SU-DHL-6 (cell line): ENCODE results near the gene NUP210.
A peak's percentile ranks its signal among the peaks of the same experiment; 100 is the strongest.

Experiments used
- H2AFZ ChIP-seq: fragments of 200-600 bp; sonication (generic); 2 replicates; pipeline ENCODE4 v1.6.1; 2014; ENCODE audit warnings: low read depth, mild to moderate bottlenecking, moderate library complexity, mixed read lengths, antibody characterized with exemption, low read length; ENCODE audit not compliant: severe bottlenecking
- H3F3A ChIP-seq: fragments of 200-600 bp; shearing (Covaris generic); 2 replicates; pipeline ENCODE4 v1.6.0; 2016; ENCODE audit warnings: antibody characterized with exemption, mild to moderate bottlenecking; ENCODE audit not compliant: insufficient read depth
- H3K27ac ChIP-seq: fragments of 200-600 bp; sonication (generic); 2 replicates; pipeline ENCODE4 v1.5.1; 2016; ENCODE audit warnings: low read depth, mild to moderate bottlenecking, low read length, moderate library complexity, mixed read lengths
- H3K27me3 ChIP-seq: fragments of 200-600 bp; sonication (generic), shearing (Covaris generic); 2 replicates; pipeline ENCODE4 v1.6.0; 2014; ENCODE audit warnings: mild to moderate bottlenecking, low read length
- H3K36me3 ChIP-seq: fragments of 200-600 bp; sonication (generic); 2 replicates; pipeline ENCODE4 v1.6.1; 2014; ENCODE audit warnings: mild to moderate bottlenecking, low read length, mixed read lengths
- H3K4me2 ChIP-seq: fragments of 300-600, 200-600 bp; shearing (Covaris generic), sonication (generic); 2 replicates; pipeline ENCODE4 v1.6.0; 2014; ENCODE audit warnings: low read length, low read depth, mild to moderate bottlenecking; ENCODE audit not compliant: poor library complexity, severe bottlenecking
- H3K4me3 ChIP-seq: fragments of 200-600 bp; sonication (generic); 2 replicates; pipeline ENCODE4 v1.5.1; 2014; ENCODE audit warnings: antibody characterized with exemption, low read length, mild to moderate bottlenecking, mixed read lengths; ENCODE audit not compliant: insufficient read depth, poor library complexity, severe bottlenecking
- H3K79me2 ChIP-seq: fragments of 200-600 bp; sonication (generic); 2 replicates; pipeline ENCODE4 v1.6.1; 2014; ENCODE audit warnings: mild to moderate bottlenecking, low read length, moderate library complexity; ENCODE audit not compliant: insufficient read depth
- H3K9ac ChIP-seq: fragments of 200-600 bp; sonication (generic); 2 replicates; pipeline ENCODE4 v1.7.0; 2014; ENCODE audit warnings: mild to moderate bottlenecking, low read length
- H3K9me2 ChIP-seq: fragments of 200-600 bp; sonication (generic); replicated peaks from 2 replicates; pipeline ENCODE4 v1.6.1; 2014; ENCODE audit warnings: low read length; ENCODE audit not compliant: insufficient read depth
- H3K9me3 ChIP-seq: fragments of 200-600 bp; sonication (generic); 2 replicates; pipeline ENCODE4 v1.6.1; 2014; ENCODE audit warnings: low read length, mixed read lengths; ENCODE audit not compliant: insufficient read depth
- H4K20me1 ChIP-seq: fragments of 200-600 bp; sonication (generic); 2 replicates; pipeline ENCODE4 v1.6.1; 2014; ENCODE audit warnings: low read depth, mild to moderate bottlenecking, antibody characterized with exemption, low read length, moderate library complexity, mixed read lengths
- CTCF ChIP-seq: fragments of 200-600 bp; sonication (generic); IDR thresholded peaks from one replicate; pipeline ENCODE4 v1.5.1; 2017; ENCODE audit warnings: antibody characterized with exemption, mild to moderate bottlenecking, low read length, moderate library complexity; ENCODE audit not compliant: insufficient read depth, poor library complexity, severe bottlenecking
- EZH2phosphoT487 ChIP-seq: fragments of 200-600 bp; sonication (generic), shearing (Covaris generic); conservative IDR thresholded peaks from 2 replicates; pipeline ENCODE4 v1.6.1; 2018; ENCODE audit warnings: mild to moderate bottlenecking, antibody characterized with exemption, low read length, moderate library complexity, mixed read lengths

NUP210 gene

GRCh38 chr3:13461169-13462124 lies 41.3 kb upstream of the NUP210 start:
- Histone ChIP-seq H2AFZ (peak overlapping the region; percentile 33), H3K4me2 (no peak overlapping the region)

GRCh38 chr3:13460341-13460736 lies 40.2 kb upstream of the NUP210 start:
- TF ChIP-seq EZH2phosphoT487 (no peak), CTCF (no peak)
- no peaks in the 10 kb centered on the region for H3K79me2 ChIP-seq

More at GRCh38 chr3:13461169-13462124, 41.3 kb upstream of the NUP210 start:
- Histone ChIP-seq H3K9ac (no peak overlapping the region), H3K9me2 (no peaks in the 10 kb centered on the region), H3K9me3 (no peaks in the 10 kb centered on the region), H4K20me1 (no peaks in the 10 kb centered on the region), H3K79me2 (no peaks in the 10 kb centered on the region), H3F3A (no peaks in the 10 kb centered on the region), H3K27me3 (no peaks in the 10 kb centered on the region), H3K36me3 (no peaks in the 10 kb centered on the region), H3K27ac (no peak overlapping the region), H3K4me3 (no peak overlapping the region)
- TF ChIP-seq CTCF (peak; percentile 99), EZH2phosphoT487 (no peak)

GRCh38 chr3:13459605-13460340 lies 39.7 kb upstream of the NUP210 start:
- Histone ChIP-seq H3K36me3 (no peaks in the 10 kb centered on the region), H3K27me3 (no peaks in the 10 kb centered on the region), H3K4me3 (no peak overlapping the region), H3K9me3 (no peaks in the 10 kb centered on the region), H3K9me2 (no peaks in the 10 kb centered on the region), H3K27ac (no peak overlapping the region), H3K9ac (no peak overlapping the region), H4K20me1 (no peaks in the 10 kb centered on the region), H3F3A (no peaks in the 10 kb centered on the region), H3K4me2 (no peak overlapping the region), H3K79me2 (no peaks in the 10 kb centered on the region), H2AFZ (no peak overlapping the region)
- no peak for TF ChIP-seq CTCF
- TF ChIP-seq EZH2phosphoT487 = no peak

More at GRCh38 chr3:13460341-13460736, 40.2 kb upstream of the NUP210 start:
- no peaks in the 10 kb centered on the region for H3K9me3 ChIP-seq
- H3K4me3 ChIP-seq = no peak overlapping the region
- H4K20me1 ChIP-seq = no peaks in the 10 kb centered on the region
- H3F3A ChIP-seq = no peaks in the 10 kb centered on the region
- no peaks in the 10 kb centered on the region for H3K27me3 ChIP-seq
- H3K4me2 ChIP-seq = no peak overlapping the region
- no peaks in the 10 kb centered on the region for H3K36me3 ChIP-seq
- no peak overlapping the region for H3K27ac ChIP-seq
- H3K9me2 ChIP-seq = no peaks in the 10 kb centered on the region
- H2AFZ ChIP-seq = no peak overlapping the region
- H3K9ac ChIP-seq = no peak overlapping the region
